Measurements from ENCODE around the gene CAMK2G. TPM values are rescaled to one million over a fixed set of nuclear protein-coding genes. Genes with fewer than 3 reads are reported as not detected.

CAMK2G gene
- total RNA-seq, 1 donor from 2014 or later: 24.9 TPM

DNA sequence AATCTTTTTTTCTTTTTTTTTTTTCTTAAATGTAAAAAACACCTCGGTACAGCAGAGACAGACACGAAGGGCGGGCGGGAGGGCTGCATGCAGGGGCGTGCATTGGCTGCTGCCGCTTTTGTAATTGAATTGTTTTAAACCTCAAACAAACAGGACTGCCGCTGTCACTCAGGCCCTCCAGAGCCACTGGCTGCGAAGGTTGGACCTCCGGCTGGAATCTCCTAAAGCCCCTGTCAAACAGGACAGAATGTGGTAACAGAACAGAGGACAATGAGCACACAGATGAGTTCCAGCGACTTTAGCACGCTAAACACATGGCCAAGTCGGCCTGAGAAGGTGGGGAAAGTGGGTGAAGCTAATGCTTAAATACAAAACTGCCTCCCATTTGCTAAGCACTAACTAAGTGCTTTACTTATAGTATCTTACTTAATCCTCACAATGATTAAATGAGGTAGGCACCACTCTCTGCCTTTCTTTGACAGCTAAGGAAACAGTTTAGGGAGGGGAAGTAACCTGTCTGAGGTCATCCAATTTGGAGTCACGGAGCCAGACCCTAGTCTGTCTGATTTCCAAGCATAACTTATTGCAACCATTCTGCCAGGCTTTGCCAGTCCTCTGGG is 60.0 kb downstream of the CAMK2G start:
- Mint-ChIP-seq H3K4me3 (no peak overlapping the region), H3K27ac (no peak overlapping the region), H3K27me3 (no peaks in the 10 kb centered on the region), H3K36me3 (peaks cover 5% of the 10 kb centered on the region), H3K4me1 (ENCODE audit: unreplicated experiment) (peaks cover 26% of the 10 kb centered on the region), H3K9me3 (no peaks in the 10 kb centered on the region)
- TF ChIP-seq, protein P1, sequence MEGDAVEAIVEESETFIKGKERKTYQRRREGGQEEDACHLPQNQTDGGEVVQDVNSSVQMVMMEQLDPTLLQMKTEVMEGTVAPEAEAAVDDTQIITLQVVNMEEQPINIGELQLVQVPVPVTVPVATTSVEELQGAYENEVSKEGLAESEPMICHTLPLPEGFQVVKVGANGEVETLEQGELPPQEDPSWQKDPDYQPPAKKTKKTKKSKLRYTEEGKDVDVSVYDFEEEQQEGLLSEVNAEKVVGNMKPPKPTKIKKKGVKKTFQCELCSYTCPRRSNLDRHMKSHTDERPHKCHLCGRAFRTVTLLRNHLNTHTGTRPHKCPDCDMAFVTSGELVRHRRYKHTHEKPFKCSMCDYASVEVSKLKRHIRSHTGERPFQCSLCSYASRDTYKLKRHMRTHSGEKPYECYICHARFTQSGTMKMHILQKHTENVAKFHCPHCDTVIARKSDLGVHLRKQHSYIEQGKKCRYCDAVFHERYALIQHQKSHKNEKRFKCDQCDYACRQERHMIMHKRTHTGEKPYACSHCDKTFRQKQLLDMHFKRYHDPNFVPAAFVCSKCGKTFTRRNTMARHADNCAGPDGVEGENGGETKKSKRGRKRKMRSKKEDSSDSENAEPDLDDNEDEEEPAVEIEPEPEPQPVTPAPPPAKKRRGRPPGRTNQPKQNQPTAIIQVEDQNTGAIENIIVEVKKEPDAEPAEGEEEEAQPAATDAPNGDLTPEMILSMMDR (conservative IDR thresholded peaks at IDR 0.05): no peak
- no peak for DNase-seq (ENCODE audit: extremely low spot score, unreplicated experiment)

DNA sequence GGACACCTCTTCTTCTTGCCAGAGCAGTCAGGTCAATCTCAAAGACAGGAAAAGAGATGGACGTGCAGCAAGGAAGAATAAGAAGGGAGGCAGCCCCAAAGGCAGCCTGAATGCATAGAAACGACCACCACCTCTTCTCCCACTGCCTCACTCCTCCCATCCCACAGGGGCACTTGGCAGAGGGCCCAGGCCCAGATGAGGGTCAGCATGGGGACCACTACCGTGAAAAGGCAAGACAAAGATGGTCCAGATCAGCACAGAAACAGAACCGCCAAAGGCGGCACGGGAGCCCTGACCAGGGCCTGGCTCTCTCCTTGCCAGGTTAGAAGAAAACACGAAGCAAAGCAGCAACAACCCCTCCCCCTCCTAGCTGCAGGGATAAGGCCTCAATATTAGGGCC is 61.0 kb downstream of the CAMK2G start:
- DNase-seq (ENCODE audit: extremely low spot score, unreplicated experiment): no peak
- Mint-ChIP-seq H3K27ac (peak overlapping the region; percentile 21), H3K36me3 (peaks cover 10% of the 10 kb centered on the region), H3K9me3 (no peaks in the 10 kb centered on the region), H3K4me1 (ENCODE audit: unreplicated experiment) (peaks cover 19% of the 10 kb centered on the region), H3K4me3 (peak overlapping the region; percentile 79), H3K27me3 (no peaks in the 10 kb centered on the region)
- TF ChIP-seq, protein P1 (conservative IDR thresholded peaks at IDR 0.05): no peak

DNA sequence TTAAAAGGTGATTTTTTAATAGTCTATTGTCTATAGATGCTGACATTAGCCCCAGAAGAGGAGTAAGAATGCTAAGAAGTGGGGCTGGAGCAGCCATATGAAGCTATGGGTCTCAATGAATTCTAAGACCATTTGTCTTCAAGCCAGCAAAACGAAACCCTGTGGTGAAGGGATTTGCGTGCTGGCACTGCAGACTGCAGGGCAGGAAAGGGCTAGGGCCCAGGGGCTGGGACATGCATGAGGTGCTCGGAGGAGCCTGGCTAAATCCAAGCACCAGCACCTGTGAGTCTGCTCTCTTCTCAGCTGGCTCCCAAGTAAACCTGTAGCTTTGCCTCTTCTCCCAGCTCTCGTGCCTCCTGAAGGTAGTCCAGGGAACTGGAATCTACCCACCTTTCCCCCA is 61.7 kb downstream of the CAMK2G start:
- no peaks in the 10 kb centered on the region for H3K9me3 Mint-ChIP-seq
- TF ChIP-seq, protein P1 (conservative IDR thresholded peaks at IDR 0.05): no peak
- no peak for DNase-seq (ENCODE audit: extremely low spot score, unreplicated experiment)

DNA sequence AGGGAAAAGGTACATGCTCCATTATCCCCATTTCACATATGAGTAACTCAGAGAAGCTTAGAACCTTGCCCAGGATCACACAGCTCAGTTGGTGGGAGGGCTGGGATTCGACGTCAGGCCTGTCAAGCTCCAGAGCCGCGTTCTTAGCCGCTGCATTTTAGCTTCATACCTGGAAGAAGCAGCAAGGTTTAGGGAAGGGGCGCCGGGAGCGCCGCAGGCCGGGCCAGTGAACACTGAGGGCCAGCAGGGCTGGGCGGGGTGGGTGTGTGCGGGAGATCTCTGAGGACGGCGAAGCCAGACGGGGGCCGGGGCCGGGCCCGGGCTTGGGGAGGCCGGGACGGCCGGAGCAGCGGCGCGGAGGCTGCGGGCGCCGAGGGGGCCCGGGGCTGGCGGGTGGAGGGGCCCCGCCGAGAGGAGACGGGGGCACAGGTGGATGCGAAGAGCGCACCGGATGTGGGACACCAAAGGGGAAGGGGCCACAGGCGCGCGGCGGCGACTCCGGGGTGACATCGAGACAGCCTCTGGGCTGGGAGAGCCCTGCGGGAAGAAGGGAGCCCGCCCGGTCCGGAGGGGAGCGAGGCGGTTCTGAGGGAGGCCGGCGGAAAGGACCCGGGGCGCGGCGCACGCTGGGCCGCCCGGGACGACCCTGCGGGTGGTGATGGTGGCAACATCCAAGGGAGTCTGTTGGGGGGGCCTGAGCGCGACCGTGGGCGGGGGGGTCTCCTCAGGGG is 63.5 kb downstream of the CAMK2G start:
- Mint-ChIP-seq H3K9me3 (no peaks in the 10 kb centered on the region), H3K27me3 (no peaks in the 10 kb centered on the region), H3K36me3 (peaks cover 20% of the 10 kb centered on the region), H3K27ac (peak overlapping the region; percentile 82), H3K4me3 (peak overlapping the region; percentile 90), H3K4me1 (ENCODE audit: unreplicated experiment) (peaks cover 21% of the 10 kb centered on the region)
- DNase-seq (ENCODE audit: extremely low spot score, unreplicated experiment): no peak
- TF ChIP-seq, protein P1 (conservative IDR thresholded peaks at IDR 0.05): no peak

More for the DNA sequence above, 61.7 kb downstream of the CAMK2G start:
- H3K27me3 Mint-ChIP-seq: no peaks in the 10 kb centered on the region
- peak overlapping the region; percentile 79 for H3K4me3 Mint-ChIP-seq
- peak overlapping the region; percentile 21 for H3K27ac Mint-ChIP-seq
- peaks cover 10% of the 10 kb centered on the region for H3K36me3 Mint-ChIP-seq
- peaks cover 18% of the 10 kb centered on the region for H3K4me1 Mint-ChIP-seq (ENCODE audit: unreplicated experiment)

DNA sequence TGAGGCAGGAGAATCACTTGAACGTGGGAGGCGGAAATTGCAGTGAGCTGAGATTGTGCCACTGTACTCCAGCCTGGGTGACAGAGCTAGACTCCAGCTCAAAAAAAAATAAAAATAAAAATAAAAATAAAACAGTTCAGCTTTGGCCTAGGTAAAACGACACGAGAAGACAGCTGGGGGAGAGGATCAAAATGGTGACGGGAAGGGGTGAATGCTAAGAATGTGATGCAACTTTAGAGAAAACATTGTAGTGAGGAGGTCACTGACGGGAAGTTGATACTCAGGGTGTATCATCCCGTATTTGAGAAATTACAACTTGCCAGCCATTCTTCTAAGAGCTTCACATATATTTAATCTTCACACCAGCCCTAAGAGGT is 64.0 kb downstream of the CAMK2G start:
- H3K27me3 Mint-ChIP-seq: no peaks in the 10 kb centered on the region
- peak overlapping the region; percentile 82 for H3K27ac Mint-ChIP-seq
- H3K9me3 Mint-ChIP-seq: no peaks in the 10 kb centered on the region
- no peak for DNase-seq (ENCODE audit: extremely low spot score, unreplicated experiment)
- peak overlapping the region; percentile 90 for H3K4me3 Mint-ChIP-seq
- H3K36me3 Mint-ChIP-seq: peaks cover 23% of the 10 kb centered on the region
- peaks cover 21% of the 10 kb centered on the region for H3K4me1 Mint-ChIP-seq (ENCODE audit: unreplicated experiment)
- TF ChIP-seq, protein P1 (conservative IDR thresholded peaks at IDR 0.05): no peak
